ENCODE results near the gene ADAMTS7.
"Not testable (repeated sequence)": the region's sequence is repeated elsewhere in the genome, so short reads cannot be mapped to it uniquely, and the experiment has no call there.

Gene ADAMTS7

GRCh38 chr15:78777953-78778345 is 33.3 kb downstream of the ADAMTS7 start:
- peak; percentile 3 for DNase-seq

DNA sequence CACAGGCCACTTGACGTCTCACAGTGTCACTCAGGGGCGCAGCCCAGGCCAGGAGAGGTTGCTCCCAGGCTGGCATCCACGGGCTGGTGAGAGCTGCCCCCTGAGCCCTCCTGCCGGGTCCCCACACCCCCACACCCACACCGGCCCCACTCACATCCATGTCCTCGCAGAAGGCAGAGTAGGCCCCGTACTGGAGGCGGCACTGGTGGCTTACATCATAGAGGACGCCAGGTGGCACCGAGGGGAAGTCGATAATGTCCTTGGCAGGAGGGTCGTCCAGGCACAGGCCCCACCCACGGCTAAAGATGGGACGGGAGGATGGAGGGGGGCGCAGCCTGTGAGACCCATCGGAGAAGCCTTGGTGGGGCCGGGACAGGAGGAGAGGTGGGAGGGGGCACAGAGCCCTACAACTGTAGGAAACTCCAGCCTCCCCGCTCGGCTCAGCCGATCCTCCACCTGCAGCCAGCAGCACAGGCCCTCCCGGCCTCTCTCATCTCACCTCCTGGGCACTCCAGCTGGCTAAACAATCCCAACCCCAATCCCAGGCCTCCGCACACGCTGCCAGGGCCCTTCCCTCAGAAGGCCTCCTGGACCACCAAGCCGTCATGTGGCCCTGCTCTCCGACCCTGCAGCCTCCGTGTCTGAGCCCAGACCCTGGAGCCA is 33.8 kb downstream of the ADAMTS7 start:
- DNase-seq: not testable (repeated sequence)

DNA sequence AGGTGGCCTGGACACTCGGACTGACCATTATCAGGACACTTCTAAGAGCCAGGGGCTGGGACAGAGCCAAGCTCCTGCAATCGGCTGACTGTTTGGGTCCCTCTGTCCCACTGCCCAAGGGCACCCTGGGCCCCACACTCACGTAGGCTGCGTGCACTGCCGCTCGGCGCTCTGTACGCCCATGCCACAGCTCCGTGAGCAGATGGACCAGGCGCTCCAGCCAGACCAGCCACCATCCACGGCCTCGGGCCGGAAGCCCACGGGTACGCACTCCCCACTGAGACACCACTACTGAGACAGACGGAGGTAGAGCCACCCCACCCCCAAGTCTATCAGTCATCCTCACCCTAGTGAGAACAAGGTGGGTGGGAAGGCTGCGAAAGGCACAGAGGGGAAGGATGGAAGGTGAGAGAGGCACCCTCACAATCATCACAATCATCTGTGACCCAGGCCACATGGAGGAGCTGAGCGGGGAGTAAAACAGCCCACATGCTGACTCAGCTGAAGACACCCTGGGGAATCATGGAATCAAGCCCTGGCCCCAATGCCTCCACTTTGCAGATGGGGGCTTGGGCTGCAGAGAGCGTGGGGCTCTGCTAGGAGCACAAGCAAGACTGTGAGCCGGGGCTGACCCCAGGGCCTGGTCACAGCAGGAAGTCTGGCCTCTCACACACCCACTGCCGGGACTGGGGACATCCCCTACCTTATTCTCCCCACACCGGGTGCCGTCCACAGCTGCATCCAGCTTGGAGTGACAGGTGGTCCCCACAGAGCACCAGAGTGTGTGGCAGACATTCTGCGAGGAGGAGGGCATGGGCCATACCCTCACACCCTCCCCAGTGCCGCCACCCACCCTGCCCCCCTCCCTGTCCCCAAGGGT is 35.0 kb downstream of the ADAMTS7 start:
- DNase-seq: not testable (repeated sequence)

GRCh38 chr15:78775472-78775871 is 35.8 kb downstream of the ADAMTS7 start:
- no peak for DNase-seq

- not testable (repeated sequence) for DNase-seq
Observed at GRCh38 chr15:78774451-78774990, 36.7 kb downstream of the ADAMTS7 start.

DNA sequence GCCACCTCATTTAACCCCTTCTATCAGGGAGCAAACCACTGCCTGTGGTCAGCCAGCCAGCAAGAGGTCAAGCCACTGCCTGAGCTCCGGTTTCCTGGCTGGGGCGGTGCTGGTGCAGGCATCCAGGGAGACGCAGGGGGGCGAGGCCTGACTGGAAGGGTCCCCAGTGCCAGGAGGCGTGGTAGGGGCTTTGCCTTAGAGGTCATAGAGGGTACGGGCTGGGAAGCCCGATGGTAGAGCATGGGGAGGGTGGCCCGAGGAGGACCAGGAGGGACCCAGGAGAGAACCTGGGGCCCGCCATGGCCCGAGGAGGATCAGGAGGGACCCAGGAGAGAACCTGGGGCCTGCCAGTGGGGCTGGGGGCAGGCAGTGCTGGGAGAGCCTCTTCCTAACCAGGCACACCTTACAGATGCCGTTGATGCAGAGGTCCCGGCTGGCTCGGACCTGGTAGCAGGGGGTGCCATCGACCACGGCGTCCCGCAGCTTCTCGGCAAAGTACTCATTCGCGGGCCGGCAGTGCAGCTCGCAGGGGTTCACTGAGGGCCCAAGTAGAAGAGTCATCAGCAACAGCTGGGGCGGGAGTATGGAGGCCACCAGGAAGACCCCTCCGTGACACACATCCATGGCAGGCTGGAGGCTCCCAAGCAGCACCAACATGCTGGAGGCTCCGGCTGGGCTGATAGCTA is 37.4 kb downstream of the ADAMTS7 start:
- not testable (repeated sequence) for DNase-seq

DNA sequence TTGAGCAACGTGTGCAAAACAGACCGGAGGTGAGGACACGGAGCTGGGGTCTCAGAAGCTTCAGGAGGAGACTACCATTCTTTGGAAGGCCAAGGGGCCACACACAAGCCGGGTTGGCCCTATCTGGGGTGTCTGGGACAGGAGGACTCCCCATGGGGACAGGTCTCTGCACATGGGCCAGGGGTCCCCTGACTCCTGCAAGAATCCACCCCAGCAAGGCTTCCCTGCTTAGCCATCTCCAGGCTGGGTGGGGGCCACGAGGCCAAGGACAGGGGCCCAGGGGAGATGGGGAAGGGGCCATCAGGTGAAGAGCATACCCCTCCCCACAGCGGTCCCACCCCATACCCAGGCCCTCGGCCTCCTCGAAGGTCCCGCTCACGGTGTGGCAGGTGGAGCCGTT is 38.5 kb downstream of the ADAMTS7 start:
- DNase-seq: no peak

- DNase-seq: not testable (repeated sequence)
Observed at GRCh38 chr15:78771436-78772000, 39.7 kb downstream of the ADAMTS7 start.

DNA sequence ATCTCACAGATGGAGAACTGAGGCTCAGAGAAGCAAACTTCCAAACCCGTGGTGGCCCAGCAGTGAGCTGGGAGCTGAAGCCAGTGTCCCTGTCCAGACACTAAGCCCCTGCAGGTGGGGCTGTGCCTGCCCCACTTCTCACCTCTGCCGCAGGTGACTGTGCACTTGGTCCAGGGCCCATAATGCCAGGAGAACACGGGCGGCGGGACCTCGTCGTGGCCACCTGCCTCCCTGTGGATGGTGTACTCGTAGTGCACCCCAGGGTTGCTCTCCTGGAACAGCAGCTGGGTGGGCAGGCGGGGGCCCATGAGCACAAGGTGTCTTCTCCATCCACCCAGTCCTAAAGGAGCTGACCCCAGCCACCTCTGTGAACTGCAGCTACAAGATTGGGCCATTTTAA is 40.2 kb downstream of the ADAMTS7 start:
- DNase-seq: not testable (repeated sequence)

- not testable (repeated sequence) for DNase-seq
Observed at GRCh38 chr15:78769473-78770225, 41.6 kb downstream of the ADAMTS7 start.

DNA sequence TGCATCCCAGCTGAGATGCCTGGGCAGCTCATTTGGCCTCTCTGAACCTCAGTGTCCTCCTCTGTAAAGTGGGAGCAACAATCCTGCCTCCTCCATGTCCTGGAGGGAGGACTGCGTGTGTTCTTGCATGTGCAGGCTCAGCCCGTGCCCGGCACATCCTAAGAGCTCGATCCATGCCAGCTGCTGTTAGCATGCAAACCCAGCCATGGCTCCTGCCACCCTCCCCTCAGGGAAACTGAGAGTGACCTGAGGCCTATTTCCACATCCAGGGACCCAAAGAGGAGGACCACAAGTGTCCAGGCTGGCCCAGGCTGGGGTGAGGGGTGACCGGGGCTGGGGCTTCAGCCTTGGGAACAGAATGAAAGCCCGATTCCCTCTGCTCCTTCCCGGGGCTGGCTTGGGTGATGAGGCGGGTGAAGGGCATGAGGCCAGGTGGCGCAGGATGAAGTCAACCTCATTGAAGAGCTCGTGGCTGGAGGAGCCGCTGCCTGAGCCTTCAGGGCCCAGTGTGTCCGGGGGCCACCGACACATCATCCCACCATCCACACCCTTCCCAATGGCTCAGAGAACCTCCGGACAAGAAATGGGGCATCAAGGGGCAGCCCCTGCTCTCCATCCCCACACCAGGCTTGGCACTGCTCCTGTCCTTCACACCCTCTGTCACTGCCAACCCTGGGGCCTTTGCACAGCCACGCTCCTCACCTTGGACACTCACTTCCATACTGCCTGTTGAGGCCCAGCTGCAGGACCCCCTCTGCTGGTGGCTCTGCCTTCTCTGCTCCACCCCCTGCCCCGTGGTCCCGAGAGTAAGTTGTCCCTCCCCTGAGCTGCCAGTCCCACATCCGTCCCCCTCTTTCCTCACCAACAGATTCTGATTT is 42.5 kb downstream of the ADAMTS7 start:
- no peak for DNase-seq

- DNase-seq: no peak
Observed at GRCh38 chr15:78768096-78768495, 43.2 kb downstream of the ADAMTS7 start.

DNA sequence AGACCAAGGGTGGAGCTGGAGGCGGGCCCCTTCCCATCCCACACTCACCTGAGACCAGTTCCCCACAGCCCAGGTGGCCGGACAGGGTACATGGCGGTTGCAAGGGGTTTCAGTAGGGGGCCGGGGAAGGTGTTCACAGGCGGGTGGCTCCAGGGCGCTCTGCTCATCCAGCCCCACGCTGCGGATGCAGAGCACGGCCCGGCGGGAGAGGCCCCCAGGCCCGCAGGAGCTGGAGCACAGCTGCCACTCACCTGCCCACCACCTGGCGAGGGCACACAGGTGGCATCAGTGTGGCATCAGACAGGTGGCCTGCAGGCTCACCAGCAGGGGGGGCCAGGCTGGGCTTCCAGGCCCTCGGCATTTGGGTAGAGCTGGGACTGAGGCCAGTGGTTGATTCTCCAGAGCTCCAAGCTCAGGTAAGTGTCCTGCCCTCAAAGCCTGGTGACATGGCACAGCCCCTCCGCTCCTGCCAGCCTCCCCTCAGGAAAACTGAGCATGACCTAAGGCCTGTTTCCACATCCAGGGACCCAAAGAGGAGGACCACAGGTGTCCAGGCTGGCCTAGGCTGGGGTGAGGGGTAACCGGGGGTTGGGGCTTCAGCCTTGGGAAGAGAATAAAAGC is 43.8 kb downstream of the ADAMTS7 start:
- DNase-seq: no peak

DNA sequence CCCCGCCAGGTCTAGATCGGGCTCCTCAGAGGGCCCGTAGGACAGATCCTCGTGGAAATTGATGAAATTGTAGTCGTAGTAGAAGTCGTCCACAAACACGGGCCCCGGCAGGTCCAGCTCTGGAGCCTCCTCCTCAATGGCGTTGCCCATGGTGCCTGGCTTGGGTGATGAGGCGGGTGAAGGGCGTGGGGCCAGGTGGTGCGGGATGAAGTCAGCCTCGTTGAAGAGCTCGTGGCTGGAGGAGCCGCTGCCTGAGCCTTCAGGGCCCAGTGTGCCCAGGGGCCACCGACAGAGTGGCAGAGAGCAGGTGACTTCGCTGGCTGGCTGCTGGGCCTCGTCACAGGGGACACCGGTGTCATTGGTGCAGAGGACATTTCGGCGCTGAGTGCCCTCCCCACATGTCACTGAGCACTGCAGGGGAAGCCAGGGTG is 44.6 kb downstream of the ADAMTS7 start:
- DNase-seq: not testable (repeated sequence)

GRCh38 chr15:78766041-78766440 is 45.2 kb downstream of the ADAMTS7 start:
- DNase-seq: no peak

GRCh38 chr15:78765154-78765860 is 46.0 kb downstream of the ADAMTS7 start:
- DNase-seq: not testable (repeated sequence)

DNA sequence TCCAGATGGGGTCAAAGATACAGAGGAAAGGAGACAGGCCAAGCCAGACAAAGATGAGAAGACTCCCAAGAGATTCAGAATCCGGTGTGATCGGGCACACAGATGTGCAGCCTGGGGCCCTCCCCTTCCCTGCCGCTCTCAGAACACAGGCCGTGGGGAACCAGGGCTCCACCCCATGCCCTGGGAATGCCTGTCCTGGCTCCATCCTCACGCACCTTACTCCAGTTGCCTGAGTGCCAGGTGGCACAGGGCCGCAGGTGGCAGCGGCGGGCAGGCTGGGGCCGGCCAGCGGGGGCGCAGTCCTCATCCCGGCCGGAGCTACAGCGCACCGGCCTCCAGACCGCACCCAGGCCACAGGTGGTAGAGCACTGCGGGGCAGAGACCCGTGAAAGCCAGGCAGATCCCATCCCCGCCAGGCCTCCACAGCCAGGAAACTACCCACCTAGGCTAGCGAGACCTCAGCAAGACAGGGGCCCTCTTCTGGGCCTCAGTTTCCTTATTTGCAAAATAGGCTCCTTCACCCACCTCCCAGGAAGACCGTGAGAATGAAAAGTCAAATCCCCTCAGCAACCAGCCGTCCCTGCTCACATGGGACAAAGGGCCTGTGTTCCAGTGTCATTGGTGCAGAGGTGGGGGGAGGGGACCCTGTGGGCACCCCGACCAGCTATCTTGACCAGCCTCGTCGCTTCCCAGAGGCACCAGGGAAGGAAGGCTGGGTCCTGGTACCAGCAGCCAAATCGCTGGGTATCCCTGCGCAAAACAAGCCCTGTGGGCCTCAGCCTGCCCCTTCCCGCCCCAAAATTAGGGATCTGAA is 46.7 kb downstream of the ADAMTS7 start:
- DNase-seq: not testable (repeated sequence)

DNA sequence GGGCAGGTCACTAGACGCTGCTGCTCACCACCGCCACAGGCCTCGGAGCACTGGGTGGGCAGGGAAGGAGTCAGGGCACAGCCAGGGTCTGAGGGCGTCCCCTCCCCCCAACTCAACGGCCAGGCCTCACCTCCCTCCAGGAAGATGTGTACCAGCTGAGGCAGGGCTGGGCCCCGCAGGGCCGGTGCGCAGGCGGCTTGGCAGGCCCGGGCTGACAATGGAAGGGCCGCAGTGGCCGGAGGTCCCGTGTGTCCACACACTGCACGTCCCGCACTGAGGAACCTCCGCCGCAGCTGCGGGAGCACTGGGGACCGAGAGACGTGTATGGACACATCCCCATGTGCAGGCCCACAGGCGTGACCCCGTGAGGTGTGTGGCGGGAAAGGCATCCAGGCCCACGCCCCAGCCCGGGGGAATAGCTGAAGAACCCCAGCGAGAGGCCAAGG is 47.4 kb downstream of the ADAMTS7 start:
- DNase-seq: no peak
